DND-41 (cell line): ENCODE measurements around the gene IFIT1B.
"Not testable (repeated sequence)": the region's sequence is repeated elsewhere in the genome, so short reads cannot be mapped to it uniquely, and the experiment has no call there.

Experiments
- CTCF ChIP-seq: IDR thresholded peaks from 2 replicates; pipeline ENCODE4 v1.5.1; 2012; ENCODE audit warnings: borderline replicate concordance, low read length, moderate library complexity, mild to moderate bottlenecking; ENCODE audit not compliant: poor library complexity, severe bottlenecking; ENCODE audit errors: extremely low read depth
- EZH2 ChIP-seq: IDR thresholded peaks from 3 replicates; pipeline ENCODE4 v1.6.1; 2012; ENCODE audit warnings: borderline replicate concordance, low read depth, mild to moderate bottlenecking, moderate library complexity, low read length, inconsistent platforms; ENCODE audit not compliant: severe bottlenecking

DNA sequence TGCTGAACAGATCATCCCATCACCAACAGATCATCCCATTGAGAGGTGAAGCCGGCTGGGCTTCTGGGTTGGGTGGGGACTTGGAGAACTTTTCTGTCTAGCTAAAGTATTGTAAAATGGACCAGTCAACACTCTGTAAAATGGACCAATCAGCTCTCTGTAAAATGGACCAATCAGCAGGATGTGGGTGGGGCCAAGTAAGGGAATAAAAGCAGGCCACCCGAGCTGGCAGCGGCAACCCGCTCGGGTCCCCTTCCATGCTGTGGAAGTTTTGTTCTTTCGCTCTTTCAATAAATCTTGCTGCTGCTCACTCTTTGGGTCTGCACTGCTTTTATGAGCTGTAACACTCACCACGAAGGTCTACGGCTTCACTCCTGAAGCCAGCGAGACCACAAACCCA lies 28.3 kb downstream of the IFIT1B start:
- not testable (repeated sequence) for TF ChIP-seq CTCF, EZH2
